ENCODE results near the gene BCAS1.

DNA sequence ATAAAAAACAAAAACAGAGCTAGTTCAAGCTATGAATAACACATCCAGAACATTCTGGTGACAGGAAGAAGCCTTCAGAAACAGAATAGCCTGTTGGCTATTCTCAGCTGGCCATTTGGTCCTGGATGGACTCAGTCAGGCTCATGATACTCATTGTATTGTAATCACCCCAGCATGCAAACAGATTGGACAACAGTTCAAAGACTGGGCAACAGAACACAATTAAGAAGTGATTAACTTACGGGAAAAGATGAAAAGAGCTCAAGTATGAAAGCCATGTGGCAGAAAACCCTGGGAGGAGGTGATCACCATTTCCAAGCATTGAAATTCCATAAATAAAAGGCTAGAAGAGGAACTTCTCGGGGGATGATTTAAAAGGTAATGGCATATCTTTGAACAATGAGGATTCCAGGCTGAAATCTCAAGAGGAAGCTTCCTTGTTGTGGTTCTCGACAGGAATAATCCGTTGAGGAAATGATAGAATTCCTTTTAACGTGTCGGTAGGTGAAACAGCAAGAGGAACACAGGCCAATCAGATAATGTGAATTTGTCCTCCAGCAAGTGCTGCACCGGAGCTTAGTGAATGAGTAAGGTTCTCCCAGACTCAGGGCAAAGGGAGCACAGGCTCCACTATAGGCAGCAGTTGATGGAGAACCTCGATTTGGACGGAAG is 172.4 kb downstream of the BCAS1 start:
- TF ChIP-seq POLR2A (IDR thresholded peaks at IDR 0.05) (no peak), CTCF (IDR thresholded peaks at IDR 0.05) (no peak)
